SH-SY5Y (cell line): ENCODE data around the gene NOC4L.

Experiments used
- GATA2 ChIP-seq: IDR thresholded peaks from 2 replicates; pipeline ENCODE4 v1.6.1; 2011; ENCODE audit warnings: mild to moderate bottlenecking, low read depth, low read length
- GATA3 ChIP-seq: IDR thresholded peaks from 2 replicates; pipeline ENCODE4 v1.6.1; 2011; ENCODE audit warnings: low read depth, mild to moderate bottlenecking, low read length, moderate library complexity

GRCh38 chr12:132152953-132153352 is 8.7 kb downstream of the NOC4L start:
- TF ChIP-seq GATA2: no peak
- TF ChIP-seq GATA3: no peak
